ENCODE results near the gene NOTCH1. TPM values are rescaled to one million over a fixed set of nuclear protein-coding genes. Genes with fewer than 3 reads are reported as not detected.

Gene NOTCH1
- total and polyA plus RNA-seq, 2 of the 8 experiments (the other 6 are each of a cell fraction or from before 2014, with no cell fraction given): 6.9 to 55.6 TPM

DNA sequence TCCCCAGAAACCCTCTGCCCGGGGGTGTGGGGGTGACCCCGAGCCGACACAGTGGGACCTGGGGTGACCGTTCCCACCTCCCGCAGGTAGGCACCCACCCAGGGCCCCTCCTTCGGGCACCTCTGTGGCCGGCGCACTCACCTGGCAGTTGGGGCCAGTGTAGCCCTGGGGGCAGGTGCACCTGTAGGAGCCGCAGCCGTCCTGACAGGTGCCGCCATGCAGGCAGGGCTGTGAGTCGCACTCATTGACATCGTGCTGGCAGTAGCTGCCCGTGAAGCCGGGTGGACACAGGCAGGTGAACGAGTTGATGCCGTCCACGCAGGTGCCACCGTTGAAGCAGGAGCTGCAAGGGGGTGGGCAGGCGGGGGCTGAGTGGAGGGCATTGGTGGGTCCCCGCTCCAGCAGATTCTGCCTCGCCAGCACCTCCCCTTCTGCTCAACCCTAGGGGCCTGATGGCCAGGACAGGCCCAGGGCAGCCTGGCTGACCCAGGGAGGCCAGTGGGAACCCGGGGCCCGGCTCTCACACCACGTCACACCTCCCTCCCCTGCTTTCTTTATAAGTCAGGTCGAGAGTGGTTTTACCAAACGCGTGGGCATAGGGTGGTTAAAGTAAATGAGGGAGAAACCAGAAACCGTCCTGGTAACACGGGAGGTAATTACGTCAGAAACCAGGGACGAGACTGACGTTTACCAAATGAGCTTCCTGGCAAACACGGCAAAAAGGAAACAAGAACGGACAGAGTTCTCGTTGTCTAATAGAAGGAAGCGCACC is 36.9 kb downstream of the NOTCH1 start (continued):
- TF ChIP-seq NRF1 (IDR thresholded peaks at IDR 0.05; ENCODE audit: low read depth, low read length) (no peak), POLR2AphosphoS5 (IDR thresholded peaks at IDR 0.05; ENCODE audit: low read depth, low read length) (no peak), KDM1A (IDR thresholded peaks at IDR 0.05; ENCODE audit: borderline replicate concordance, low read length) (no peak), SUZ12 (IDR thresholded peaks at IDR 0.05; ENCODE audit: low read length) (no peak), GTF2F1 (IDR thresholded peaks at IDR 0.05; ENCODE audit: borderline replicate concordance, low read depth, low read length) (no peak)
- TF ChIP-seq, protein P1, sequence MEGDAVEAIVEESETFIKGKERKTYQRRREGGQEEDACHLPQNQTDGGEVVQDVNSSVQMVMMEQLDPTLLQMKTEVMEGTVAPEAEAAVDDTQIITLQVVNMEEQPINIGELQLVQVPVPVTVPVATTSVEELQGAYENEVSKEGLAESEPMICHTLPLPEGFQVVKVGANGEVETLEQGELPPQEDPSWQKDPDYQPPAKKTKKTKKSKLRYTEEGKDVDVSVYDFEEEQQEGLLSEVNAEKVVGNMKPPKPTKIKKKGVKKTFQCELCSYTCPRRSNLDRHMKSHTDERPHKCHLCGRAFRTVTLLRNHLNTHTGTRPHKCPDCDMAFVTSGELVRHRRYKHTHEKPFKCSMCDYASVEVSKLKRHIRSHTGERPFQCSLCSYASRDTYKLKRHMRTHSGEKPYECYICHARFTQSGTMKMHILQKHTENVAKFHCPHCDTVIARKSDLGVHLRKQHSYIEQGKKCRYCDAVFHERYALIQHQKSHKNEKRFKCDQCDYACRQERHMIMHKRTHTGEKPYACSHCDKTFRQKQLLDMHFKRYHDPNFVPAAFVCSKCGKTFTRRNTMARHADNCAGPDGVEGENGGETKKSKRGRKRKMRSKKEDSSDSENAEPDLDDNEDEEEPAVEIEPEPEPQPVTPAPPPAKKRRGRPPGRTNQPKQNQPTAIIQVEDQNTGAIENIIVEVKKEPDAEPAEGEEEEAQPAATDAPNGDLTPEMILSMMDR (IDR thresholded peaks at IDR 0.05; ENCODE audit: control extremely low read depth in 1 of 3, insufficient read depth in 1 of 3, low read depth in 1 of 3, low read length in 3 of 3): no peak
